ENCODE measurements around the gene UST. TPM values are rescaled to one million over a fixed set of nuclear protein-coding genes. Genes with fewer than 3 reads are reported as not detected.

UST gene
- total and polyA plus RNA-seq, 2 experiments from 2014 or later = 8.0 to 11.7 TPM

- no peaks in the 10 kb centered on the region for H4K20me1 ChIP-seq (ENCODE audit: insufficient read depth, poor library complexity, severe bottlenecking)
- WGBS (ENCODE audit: low lambda C conversion rate, missing lambda C conversion rate) = 47% methylated on average over 3 of the region's 3 CpGs
- no peak overlapping the region for H3K4me2 ChIP-seq
- H2AFZ ChIP-seq = no peak overlapping the region
- no peaks in the 10 kb centered on the region for H3K4me1 ChIP-seq (ENCODE audit: insufficient read depth)
- H3K79me2 ChIP-seq = no peaks in the 10 kb centered on the region
- H3K4me3 ChIP-seq = no peak overlapping the region
- peak overlapping the region; percentile 47 for H3K27ac ChIP-seq
- TF ChIP-seq EZH2 (IDR thresholded peaks at IDR 0.05; ENCODE audit: borderline replicate concordance) (no peak), EZH2phosphoT487 (IDR thresholded peaks at IDR 0.05; ENCODE audit: low read depth, severe bottlenecking, unreplicated experiment) (no peak), CTCF (IDR thresholded peaks at IDR 0.05; ENCODE audit: poor library complexity) (no peak)
- peaks cover 8% of the 10 kb centered on the region for H3K9me3 ChIP-seq (ENCODE audit: low read depth)
- peak; percentile 10 for DNase-seq (ENCODE audit: low spot score)
- no peaks in the 10 kb centered on the region for H3K27me3 ChIP-seq
- H3K36me3 ChIP-seq (replicated peaks; ENCODE audit: insufficient read depth, low read depth) = no peaks in the 10 kb centered on the region
- H3K9me2 ChIP-seq (replicated peaks; ENCODE audit: insufficient read depth) = no peaks in the 10 kb centered on the region
Observed at GRCh38 chr6:148997865-148998264, 251.0 kb downstream of the UST start.

- peaks cover 8% of the 10 kb centered on the region for H3K9me3 ChIP-seq (ENCODE audit: low read depth)
- DNase-seq (ENCODE audit: low spot score) = no peak
- WGBS (ENCODE audit: low lambda C conversion rate, missing lambda C conversion rate) = 90% methylated on average over 4 of the region's 4 CpGs
- H4K20me1 ChIP-seq (ENCODE audit: insufficient read depth, poor library complexity, severe bottlenecking) = no peaks in the 10 kb centered on the region
- H2AFZ ChIP-seq = no peak overlapping the region
- no peaks in the 10 kb centered on the region for H3K27me3 ChIP-seq
- no peaks in the 10 kb centered on the region for H3K36me3 ChIP-seq (replicated peaks; ENCODE audit: insufficient read depth, low read depth)
- no peaks in the 10 kb centered on the region for H3K79me2 ChIP-seq
- H3K4me1 ChIP-seq (ENCODE audit: insufficient read depth) = no peaks in the 10 kb centered on the region
- H3K4me3 ChIP-seq = no peak overlapping the region
- H3K9me2 ChIP-seq (replicated peaks; ENCODE audit: insufficient read depth) = no peaks in the 10 kb centered on the region
- H3K4me2 ChIP-seq = no peak overlapping the region
- no peak overlapping the region for H3K27ac ChIP-seq
- TF ChIP-seq EZH2phosphoT487 (IDR thresholded peaks at IDR 0.05; ENCODE audit: low read depth, severe bottlenecking, unreplicated experiment) = no peak
- no peak for TF ChIP-seq CTCF (IDR thresholded peaks at IDR 0.05; ENCODE audit: poor library complexity)
Observed at GRCh38 chr6:148998704-148999103, 251.9 kb downstream of the UST start.

- no peaks in the 10 kb centered on the region for H3K9me2 ChIP-seq (replicated peaks; ENCODE audit: insufficient read depth)
- H3K36me3 ChIP-seq (replicated peaks; ENCODE audit: insufficient read depth, low read depth) = no peaks in the 10 kb centered on the region
- no peaks in the 10 kb centered on the region for H3K4me1 ChIP-seq (ENCODE audit: insufficient read depth)
- no peak overlapping the region for H2AFZ ChIP-seq
- H4K20me1 ChIP-seq (ENCODE audit: insufficient read depth, poor library complexity, severe bottlenecking) = no peaks in the 10 kb centered on the region
- no peaks in the 10 kb centered on the region for H3K27me3 ChIP-seq
- no peaks in the 10 kb centered on the region for H3K79me2 ChIP-seq
- WGBS (ENCODE audit: low lambda C conversion rate, missing lambda C conversion rate) = 83% methylated on average over 1 of the region's 1 CpG
- no peak for DNase-seq (ENCODE audit: low spot score)
- H3K27ac ChIP-seq = peak overlapping the region; percentile 34
- peaks cover 8% of the 10 kb centered on the region for H3K9me3 ChIP-seq (ENCODE audit: low read depth)
- H3K4me2 ChIP-seq = no peak overlapping the region
- TF ChIP-seq EZH2phosphoT487 (IDR thresholded peaks at IDR 0.05; ENCODE audit: low read depth, severe bottlenecking, unreplicated experiment) (no peak), EZH2 (IDR thresholded peaks at IDR 0.05; ENCODE audit: borderline replicate concordance) (no peak), CTCF (IDR thresholded peaks at IDR 0.05; ENCODE audit: poor library complexity) (no peak)
- no peak overlapping the region for H3K4me3 ChIP-seq
Observed at GRCh38 chr6:148999501-148999900, 252.7 kb downstream of the UST start.

GRCh38 chr6:148999929-149000468, 253.2 kb downstream of the UST start:
- Histone ChIP-seq H3K4me3 (no peak overlapping the region), H3K4me1 (ENCODE audit: insufficient read depth) (no peaks in the 10 kb centered on the region), H3K36me3 (replicated peaks; ENCODE audit: insufficient read depth, low read depth) (no peaks in the 10 kb centered on the region), H2AFZ (no peak overlapping the region), H3K79me2 (no peaks in the 10 kb centered on the region), H3K9me3 (ENCODE audit: low read depth) (peaks cover 8% of the 10 kb centered on the region), H3K27ac (peak overlapping the region; percentile 34), H3K27me3 (no peaks in the 10 kb centered on the region), H4K20me1 (ENCODE audit: insufficient read depth, poor library complexity, severe bottlenecking) (no peaks in the 10 kb centered on the region), H3K4me2 (no peak overlapping the region), H3K9me2 (replicated peaks; ENCODE audit: insufficient read depth) (no peaks in the 10 kb centered on the region)
- DNase-seq (ENCODE audit: low spot score) = no peak
- 94% methylated on average over 3 of the region's 3 CpGs for WGBS (ENCODE audit: low lambda C conversion rate, missing lambda C conversion rate)
- TF ChIP-seq EZH2 (IDR thresholded peaks at IDR 0.05; ENCODE audit: borderline replicate concordance) = no peak
- TF ChIP-seq EZH2phosphoT487 (IDR thresholded peaks at IDR 0.05; ENCODE audit: low read depth, severe bottlenecking, unreplicated experiment) = no peak
- no peak for TF ChIP-seq CTCF (IDR thresholded peaks at IDR 0.05; ENCODE audit: poor library complexity)
